ENCODE results near the gene PTPRT. TPM values are rescaled to one million over a fixed set of nuclear protein-coding genes. Genes with fewer than 3 reads are reported as not detected.

Gene PTPRT
- total RNA-seq, 1 donor from 2014 or later, result not detected

DNA sequence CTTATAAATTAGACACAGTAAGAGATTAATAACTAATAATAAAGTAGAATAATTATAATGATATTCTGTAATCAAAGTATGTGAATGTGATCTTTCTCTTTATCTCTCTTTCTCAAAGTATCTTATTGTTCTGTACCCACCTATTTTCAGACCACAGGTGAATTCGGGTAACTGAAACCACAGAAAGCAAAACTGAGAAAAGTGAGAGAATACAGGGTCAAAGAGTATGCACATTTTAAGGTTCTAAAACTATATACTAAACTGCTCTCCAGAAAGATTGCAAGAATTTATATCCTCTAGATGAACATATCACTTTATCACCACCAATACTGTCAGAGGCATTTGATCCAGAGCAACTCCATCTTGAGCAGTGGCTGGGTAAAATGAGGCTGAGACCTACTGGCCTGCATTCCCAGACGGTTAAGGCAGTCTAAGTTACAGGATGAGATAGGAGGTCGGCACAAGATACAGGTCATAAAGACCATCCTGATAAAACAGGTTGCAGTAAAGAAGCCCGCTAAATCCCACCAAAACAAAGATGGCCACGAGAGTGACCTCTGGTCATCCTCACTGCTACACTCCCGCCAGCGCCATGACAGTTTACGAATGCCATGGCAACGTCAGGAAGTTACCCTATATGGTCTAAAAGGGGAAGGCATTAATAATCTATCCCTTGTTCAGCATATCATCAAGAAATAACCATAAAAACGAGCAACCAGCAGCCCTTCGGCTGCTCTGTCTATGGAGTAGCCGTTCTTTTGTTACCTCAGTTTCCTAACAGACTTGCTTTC is 211.3 kb downstream of the PTPRT start:
- no peak for DNase-seq (ENCODE audit: low spot score)

DNA sequence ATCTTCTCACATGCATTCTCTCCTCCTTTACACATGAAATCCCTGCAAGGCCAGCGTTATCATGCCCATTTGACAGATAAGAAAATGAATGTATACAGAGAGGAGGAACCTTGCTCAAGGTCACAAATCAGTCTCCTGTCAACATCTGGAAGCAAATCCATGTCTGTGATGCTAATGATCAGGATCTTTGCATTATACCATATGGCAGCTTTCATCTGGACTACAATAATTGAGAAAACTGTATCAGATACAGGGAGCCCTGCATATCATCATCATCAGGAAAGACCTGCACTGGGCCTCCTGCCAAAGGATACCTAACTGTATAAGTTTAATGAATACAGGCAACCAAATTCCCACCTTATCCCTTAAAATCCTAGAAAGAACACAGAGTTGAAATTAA is 213.7 kb downstream of the PTPRT start:
- no peak for DNase-seq (ENCODE audit: low spot score)

DNA sequence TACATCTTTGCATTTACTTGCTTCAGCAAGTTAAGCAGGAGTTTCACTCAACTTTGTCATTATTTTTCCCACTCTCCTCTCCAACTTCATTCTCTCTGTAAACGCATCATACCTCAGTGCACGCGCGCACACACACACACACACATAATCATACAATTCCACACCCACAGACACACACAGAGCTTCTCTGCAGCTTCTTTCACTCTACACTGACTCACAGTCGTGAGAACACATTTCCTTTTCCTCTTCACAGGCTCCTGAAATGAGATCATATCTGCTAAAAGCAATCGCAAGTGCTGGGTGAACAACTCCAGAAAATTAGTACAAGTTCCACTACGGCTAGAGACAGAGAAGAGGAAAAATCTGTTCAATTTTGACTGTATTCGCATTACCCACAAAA is 215.4 kb downstream of the PTPRT start:
- no peak for DNase-seq (ENCODE audit: low spot score)

DNA sequence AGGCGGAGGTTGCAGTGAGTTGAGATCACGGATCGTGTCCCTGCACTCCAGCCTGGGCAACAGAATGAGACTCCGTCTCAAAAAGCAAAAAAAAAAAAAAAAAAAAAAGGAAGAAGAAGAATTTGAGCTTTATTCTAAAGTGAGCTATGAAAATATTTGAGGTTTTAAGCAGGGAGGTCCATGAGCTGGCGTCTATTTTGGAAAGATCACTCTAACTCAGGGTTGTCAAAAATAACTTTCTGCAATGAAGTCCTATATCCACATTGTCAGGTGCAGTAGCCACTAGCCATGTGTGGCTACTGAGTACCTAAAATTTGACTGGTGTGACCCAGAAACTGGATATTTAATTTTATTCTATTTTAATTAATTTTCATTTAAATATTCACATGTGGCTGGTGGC is 217.1 kb downstream of the PTPRT start:
- DNase-seq (ENCODE audit: low spot score), result no peak

DNA sequence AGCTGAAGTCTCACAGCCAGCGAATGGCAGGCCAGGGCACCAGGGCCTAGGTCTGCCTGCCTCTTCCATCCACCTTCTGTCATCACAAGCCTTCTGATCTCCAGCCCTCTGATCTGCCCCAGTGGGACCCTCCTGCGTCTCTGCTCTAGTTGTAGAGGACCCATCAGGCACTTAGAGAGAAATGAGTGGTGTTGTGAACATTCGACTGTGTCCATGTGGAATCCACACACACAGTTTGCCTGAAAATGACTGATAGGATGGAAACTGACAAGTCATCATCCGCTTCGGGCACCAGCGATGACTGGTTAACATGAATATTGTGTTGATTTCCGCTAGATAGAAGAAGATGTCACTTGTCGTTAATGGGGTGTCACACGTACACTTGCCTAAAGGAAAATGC is 221.0 kb downstream of the PTPRT start:
- no peak for DNase-seq (ENCODE audit: low spot score)

DNA sequence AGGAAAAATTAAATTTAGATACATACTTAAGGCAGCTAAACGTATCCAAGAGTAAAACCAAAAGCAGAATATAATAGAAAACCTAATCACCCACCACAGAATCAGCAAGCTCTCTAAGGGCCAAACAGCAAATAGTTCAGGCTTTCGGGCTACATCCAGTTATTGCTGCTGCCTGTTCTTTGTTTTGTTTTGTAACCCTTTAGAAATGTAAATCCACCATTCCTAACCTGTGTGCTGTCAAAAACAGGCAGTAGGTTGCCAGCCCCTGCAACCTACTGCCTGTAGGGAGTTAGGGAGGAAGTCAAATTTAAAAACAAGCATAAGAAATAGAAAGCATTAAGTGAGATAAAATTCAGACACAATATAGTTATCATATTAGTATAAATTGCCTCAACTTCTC is 225.9 kb downstream of the PTPRT start:
- no peak for DNase-seq (ENCODE audit: low spot score)

DNA sequence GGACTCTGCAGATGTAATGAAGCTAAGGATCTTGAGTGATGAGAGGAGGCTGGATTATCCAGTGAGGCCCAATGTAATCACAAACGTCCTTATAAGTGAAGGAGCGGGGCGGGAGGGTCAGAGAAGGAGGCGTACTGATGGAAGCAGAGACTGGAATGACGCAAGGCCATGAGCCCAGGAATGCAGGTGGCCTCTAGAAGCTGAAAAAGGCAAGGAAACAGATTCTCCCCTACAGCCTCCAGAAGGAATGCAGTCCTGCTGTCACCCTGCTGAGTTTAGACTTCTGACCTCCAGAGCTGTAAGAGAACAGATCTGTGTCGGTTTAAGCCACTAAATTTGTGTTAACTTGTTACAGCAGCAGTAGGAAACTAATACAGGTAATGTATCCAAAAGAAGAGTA is 227.9 kb downstream of the PTPRT start:
- DNase-seq (ENCODE audit: low spot score), result no peak

DNA sequence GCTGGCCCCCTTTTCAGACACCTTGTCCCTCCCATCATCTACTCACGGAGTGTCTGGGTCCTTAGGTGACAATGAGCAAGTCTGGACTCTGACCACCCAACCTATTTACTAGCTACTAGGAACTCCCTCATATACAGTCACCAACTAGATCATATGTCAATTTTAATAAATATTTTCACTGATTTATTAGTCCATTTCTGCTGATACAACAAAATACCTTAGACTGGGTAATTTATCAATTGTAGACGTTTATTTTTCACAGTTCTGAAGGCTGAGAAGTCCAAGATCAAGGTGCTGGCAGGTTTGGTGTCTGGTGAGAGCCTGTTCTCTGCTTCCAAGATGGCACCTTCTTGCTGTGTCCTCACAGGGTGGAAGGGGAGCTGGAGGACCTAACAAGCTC is 229.7 kb downstream of the PTPRT start:
- DNase-seq (ENCODE audit: low spot score), result no peak

DNA sequence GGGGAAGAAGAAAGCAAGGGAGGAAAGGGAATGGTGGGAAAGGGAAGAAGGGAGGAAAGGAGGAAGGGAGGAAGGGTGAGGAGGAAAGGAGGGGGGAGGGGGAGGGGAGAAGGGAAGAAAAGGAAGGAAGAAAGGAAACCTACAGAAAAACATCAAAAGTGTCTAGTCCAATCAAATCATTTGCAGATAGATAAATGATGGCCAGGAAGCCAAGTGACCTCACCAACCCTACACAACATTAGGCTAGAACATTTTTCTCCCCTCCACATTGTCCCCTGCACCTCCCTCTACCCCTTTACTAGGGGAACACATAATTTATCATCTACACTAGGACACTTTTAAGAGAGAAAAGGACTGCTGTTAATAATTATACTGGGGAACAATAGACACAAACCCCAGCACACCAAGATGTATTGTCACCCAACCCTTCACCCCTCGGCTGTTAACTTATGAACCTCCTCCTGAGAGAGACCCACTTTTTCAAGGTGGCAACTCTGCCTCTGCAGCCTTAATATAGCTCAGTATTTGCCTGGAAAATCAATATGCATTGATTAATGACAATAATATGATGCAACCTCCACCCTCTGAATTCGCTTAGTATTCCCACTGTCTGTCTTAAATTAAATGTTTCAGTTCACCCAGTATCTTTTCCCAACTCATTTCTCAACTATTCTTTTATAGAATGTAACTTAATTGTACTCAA is 231.2 kb downstream of the PTPRT start:
- no peak for DNase-seq (ENCODE audit: low spot score)

DNA sequence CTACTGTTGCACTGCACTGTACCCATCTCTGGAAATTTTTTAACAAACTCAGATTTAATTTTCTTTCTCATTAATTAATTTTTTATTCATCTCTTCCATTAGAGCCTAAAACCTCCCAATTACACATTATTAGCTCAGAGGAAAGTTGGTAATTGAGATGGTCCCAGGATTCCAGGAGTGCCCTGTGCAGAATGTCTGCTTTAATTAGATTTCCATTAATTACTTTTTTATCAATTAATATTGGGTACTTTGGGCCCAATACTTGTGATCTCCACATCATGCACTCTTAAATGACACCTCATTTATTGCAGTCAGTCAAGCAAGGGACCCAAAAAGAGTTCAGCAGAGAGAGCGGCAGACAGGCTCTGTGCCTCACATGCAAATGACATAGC is 232.0 kb downstream of the PTPRT start:
- DNase-seq (ENCODE audit: low spot score), result no peak

DNA sequence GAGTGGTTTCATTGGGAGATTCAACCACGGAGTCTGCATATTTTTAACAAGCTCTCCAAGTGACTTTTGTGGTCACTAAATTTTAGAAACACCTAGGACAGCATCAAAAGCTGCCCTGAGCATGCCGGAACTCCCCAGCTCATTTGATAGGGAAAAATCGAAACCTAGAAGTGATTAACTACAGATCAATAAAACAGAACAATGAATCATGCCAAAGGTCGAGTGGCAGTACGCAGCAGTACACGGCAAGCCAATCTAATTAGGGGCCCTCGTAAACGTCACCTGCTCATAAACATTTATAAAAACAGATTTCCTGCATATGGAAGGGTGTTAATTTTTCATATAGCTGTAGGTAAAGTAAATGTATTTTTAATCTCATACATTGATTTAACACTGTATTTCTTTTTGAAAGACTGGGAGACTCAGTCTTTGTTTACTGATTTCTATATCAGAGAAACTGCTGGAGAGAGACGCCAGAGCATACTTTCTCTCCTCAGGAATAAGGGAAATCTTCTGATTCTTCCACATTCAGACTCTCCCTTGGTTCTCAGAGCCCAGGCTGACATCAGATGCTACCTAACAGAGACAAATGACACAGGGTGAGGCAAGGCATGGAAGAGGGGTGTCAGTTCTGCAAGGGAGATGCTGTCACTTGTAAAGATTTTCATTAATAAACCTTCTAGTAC is 232.5 kb downstream of the PTPRT start:
- DNase-seq (ENCODE audit: low spot score), result no peak

DNA sequence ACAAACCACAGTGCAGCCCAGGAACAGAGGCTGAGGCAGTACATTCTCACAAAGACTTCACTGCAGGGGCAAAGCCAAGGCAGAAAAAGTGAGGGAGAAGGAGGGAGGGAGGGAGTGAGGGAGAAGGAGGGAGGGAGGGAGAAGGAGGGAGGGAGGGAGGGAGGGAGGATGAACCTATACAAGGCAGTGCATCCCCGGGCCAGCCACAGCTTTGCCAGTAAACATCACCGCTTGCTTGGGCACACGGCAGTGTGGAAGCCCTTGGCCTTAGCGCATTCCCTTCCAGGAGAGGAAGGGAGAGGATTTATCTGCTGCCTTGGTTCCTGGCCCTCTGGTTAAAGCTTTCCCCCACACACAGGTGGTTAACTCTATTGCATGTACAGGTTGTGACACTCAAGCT is 234.0 kb downstream of the PTPRT start:
- DNase-seq (ENCODE audit: low spot score), result no peak

DNA sequence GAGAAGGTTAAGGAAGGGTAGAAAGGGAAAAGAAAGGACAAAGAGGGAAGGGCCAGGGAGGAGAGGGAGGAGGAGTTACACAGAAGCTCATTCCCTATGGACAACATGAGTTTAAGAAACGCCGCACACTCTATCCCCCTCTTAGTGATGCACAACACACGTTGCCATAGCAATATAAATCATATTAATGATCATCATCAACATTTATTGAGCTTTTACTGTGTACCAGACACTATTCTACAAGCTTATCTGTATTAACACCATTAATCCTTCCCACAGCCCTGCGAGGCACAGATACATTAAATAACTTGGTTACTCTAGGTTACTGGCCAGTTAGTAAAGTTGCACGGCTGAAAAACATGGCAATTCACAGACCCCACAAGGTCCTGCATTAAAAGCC is 234.8 kb downstream of the PTPRT start:
- no peak for DNase-seq (ENCODE audit: low spot score)

DNA sequence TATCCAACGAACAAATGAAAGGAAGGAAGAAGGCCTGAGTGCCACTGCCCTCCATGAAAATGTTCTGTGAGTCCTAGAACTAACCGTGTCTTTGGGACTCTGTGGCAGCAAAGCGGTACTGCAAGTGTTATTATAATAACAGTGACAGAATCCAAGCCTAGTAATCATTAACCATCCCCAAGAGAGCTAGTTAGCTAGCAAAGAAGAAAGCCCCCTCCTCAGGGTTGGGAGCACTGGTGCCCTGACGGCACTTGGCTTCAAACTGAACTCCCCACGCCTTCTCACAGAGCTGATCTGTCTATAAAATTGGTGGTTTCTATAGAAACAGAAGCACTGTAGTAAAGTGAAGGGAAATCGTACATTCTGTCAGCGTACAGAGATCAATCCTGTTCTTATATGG is 239.8 kb downstream of the PTPRT start:
- DNase-seq (ENCODE audit: low spot score), result no peak

DNA sequence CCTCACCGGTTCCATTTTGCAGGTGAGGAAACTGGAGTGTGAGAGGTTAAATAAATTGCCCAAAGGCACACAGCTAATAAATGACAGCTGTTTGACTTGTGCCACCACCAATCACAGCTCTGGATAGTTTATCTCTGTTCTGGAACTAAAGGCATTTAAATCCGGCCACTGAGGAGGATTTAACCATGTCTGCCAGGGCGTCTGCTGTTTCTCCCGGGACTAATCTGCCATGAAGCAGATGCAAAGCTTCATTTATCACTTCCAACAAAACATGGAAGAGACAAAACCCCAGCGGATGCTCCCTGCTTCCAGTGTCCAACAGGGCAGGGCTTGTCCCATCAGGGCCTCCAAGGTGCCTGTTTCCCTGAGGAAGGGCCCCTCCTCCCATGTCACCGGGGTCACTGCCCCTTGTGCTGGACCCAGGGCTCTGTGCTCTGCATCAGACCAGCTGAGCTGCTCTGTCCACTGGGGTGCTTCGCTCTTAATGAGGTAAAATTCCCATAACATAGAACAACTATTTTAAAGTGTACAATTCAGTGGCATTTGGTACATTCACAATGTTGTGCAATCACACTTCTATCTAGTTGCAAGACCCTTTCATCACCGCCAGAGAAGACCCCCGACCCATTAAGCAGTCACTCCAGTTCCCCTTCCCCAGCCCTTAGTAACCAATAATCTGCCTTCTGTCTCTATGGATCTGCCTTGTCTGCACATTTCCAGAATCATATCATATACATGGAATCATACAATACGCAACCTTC is 244.3 kb downstream of the PTPRT start:
- DNase-seq (ENCODE audit: low spot score), result no peak

DNA sequence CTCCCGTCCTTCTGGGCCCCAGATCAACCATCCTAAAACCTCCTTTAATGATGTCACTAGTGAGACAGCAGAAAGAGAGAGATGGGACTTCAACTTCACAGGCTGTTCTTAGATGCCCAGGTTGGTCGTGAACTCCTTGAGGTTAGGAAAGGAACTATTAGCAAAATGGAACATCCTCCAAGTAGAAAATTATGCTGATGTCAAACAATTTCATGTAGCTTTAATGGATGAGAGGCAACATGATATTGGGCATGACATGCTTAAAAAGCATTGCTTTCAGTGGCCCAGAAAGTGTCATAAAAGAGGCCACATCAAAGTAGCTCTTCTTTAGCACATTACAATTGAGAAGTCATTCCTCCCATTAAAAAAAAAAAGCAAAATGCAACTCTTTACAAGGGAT is 248.1 kb downstream of the PTPRT start:
- DNase-seq (ENCODE audit: low spot score), result no peak

DNA sequence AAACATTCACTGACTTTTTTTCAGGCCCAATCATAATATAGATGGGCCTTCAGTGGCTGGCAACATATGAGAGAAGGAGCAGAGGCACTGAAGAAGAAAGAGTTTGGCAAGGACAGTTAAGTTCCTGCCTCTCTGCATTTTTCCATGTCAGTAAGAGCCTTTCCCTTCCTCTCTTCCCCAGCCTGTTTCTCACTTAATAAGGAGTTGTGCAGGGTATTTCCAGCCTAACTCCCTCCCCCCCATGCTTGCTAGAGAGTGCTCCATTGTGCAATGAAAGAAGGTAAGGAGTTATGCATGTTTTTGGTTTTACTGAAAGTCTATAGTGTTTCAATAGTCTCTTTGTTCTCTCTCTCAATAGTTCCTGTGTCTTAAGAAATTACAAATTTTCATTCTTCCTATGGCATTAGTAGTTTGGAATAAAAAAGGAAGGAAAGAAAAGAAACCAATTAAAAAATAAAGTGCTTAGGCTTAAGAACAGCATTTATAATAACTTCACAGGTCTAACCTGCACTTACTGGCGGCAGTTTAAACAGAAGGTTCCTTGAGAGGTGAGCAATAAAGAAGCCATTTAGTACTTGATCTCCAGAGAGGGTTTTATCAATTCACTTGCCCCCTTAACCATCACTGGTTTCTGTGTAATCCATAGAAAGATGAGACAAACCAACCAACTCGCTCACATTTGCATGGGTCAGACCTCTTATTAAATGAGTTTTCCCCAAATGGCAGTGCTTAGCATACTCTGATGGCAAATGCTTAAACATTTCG is 251.1 kb downstream of the PTPRT start:
- DNase-seq (ENCODE audit: low spot score), result no peak

DNA sequence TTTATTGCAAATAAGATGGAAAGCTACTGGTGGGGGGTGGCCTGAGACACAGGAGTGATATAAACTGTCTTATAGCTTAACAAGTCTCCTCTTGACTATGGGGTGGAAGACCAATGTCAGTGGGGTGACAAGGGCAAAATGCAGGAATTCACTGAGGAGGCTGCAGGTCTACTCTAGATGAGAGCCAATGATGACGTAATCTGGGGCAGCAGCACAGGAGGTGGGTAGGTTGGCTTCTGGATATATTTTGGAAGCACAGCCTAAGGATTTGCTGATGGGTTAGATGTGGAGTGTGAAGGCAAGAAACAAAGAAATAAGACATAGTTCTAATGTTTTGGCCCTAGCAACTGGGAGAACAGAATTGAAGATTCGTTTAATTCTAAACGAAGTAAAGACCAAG is 253.2 kb downstream of the PTPRT start:
- no peak for DNase-seq (ENCODE audit: low spot score)

DNA sequence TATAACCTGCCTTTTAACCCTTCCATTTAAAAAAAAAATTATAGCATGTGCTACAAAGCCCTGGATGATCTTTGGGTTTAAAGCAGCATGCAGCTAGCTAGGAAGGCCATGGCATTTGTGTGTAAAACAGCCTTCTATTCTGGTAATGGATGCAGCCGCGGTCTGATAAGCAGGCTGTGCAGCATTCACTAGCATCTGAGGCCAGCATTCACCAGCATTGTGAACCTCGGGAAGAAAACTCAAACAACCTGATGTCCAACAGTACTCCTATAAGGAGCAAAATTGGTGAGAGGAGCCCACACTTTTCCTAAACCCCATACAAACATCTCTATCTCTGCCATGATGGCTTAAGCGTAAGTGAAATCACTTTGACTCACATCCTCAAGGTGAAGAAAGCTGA is 265.5 kb downstream of the PTPRT start:
- DNase-seq (ENCODE audit: low spot score), result no peak

DNA sequence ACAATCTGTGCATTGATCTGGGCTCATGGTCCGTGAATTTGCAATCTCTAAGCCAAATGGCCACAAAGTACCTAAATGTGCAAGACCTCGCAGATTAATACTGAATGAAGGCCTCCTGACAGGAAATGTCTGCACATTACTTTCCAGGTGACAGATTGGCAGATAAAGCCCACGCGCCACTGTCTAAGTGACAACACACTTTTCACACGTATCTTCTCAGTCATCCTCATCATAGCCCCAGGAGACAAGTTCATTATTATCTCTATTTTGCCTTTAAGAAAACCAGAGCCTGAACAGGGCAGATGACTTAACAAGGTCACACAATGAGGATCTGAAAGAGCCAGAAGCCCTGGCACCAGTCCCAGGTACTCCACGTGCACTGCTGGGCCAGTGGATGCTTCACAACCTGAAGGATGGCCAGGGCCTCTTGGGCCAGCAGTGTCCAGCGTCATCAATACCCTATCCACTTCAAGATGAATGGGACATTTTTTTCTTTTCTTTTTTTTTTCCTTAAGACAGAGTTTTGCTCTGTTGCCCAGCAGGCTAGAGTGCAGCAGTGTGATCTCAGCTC is 266.3 kb downstream of the PTPRT start:
- no peak for DNase-seq (ENCODE audit: low spot score)

DNA sequence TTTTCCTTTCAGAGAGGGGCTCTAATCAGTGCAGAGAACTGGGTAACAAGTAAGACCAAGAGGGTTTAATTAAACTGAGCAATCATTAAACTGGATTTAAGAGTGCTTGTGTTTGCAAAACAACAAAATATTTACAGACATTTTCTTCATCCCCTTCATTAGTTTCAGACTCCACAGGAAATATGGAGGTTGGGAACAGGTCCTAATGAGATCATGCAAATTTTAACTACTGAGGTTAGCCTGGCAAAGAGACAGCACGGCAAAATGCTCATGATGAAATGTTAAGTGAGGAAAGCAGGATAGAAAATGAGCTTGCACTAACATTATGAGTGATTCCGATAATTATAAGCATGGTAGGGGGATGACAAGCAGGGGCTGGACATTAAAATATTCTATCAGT is 268.9 kb downstream of the PTPRT start:
- no peak for DNase-seq (ENCODE audit: low spot score)

Data from mesenteric fat pad (tissue), 1 donor.